Activated CD8-positive, alpha-beta memory T cell treated with anti-CD3 and anti-CD28 coated beads for 48 hours (primary cell): ENCODE measurements around the gene ZFAND2A.
"Not testable (repeated sequence)": the region's sequence is repeated elsewhere in the genome, so short reads cannot be mapped to it uniquely, and the experiment has no call there.

Experiments
- DNase-seq, 3 experiments: peaks; one replicate each; pipeline ENCODE4 v3.0.0-alpha.2; 2020; ENCODE audit warnings: low read depth in 2 of 3, low spot score in 2 of 3

Gene ZFAND2A

GRCh38 chr7:1159891-1160669 lies at the start of gene ZFAND2A:
Gene ZFAND2A, minus strand, starts transcription at chr7:1160196. Its CDS starts 1,984 bp downstream, at chr7:1158212.
- DNase-seq = peak; percentile 96 to 100 (median 99)

- no peak for DNase-seq
These were observed 49.1 kb upstream of the ZFAND2A start for GRCh38 chr7:1209097-1209496.

GRCh38 chr7:1205742-1206141 lies 45.7 kb upstream of the ZFAND2A start:
- DNase-seq = not testable (repeated sequence)

GRCh38 chr7:1204460-1205140 lies 44.6 kb upstream of the ZFAND2A start:
- no peak for DNase-seq

- DNase-seq = not testable (repeated sequence)
These were observed 42.9 kb upstream of the ZFAND2A start for GRCh38 chr7:1202914-1203313.

GRCh38 chr7:1201916-1202315 lies 41.9 kb upstream of the ZFAND2A start:
- DNase-seq = no peak

GRCh38 chr7:1200045-1200444 lies 40.0 kb upstream of the ZFAND2A start:
- DNase-seq = no peak

GRCh38 chr7:1197997-1198625 lies 38.1 kb upstream of the ZFAND2A start:
- no peak for DNase-seq

GRCh38 chr7:1196950-1197349 lies 37.0 kb upstream of the ZFAND2A start:
- DNase-seq = no peak

- not testable (repeated sequence) for DNase-seq
These were observed 36.4 kb upstream of the ZFAND2A start for GRCh38 chr7:1196441-1196840.

GRCh38 chr7:1193593-1194424 lies 33.8 kb upstream of the ZFAND2A start:
- DNase-seq = no peak

GRCh38 chr7:1192171-1192676 lies 32.2 kb upstream of the ZFAND2A start:
- no peak for DNase-seq

- no peak for DNase-seq
These were observed 30.2 kb upstream of the ZFAND2A start for GRCh38 chr7:1189986-1190772.

GRCh38 chr7:1188720-1189294 lies 28.8 kb upstream of the ZFAND2A start:
- DNase-seq = no peak

GRCh38 chr7:1187127-1187526 lies 27.1 kb upstream of the ZFAND2A start:
- no peak for DNase-seq

- DNase-seq = no peak
These were observed 21.6 kb upstream of the ZFAND2A start for GRCh38 chr7:1181640-1182039.

- no peak for DNase-seq
These were observed 21.0 kb upstream of the ZFAND2A start for GRCh38 chr7:1181031-1181430.

- DNase-seq = peak; percentile 49 to 95 (median 83)
These were observed 16.9 kb upstream of the ZFAND2A start for GRCh38 chr7:1176891-1177373.

- DNase-seq = peak; percentile 65 to 98 (median 98)
These were observed 16.2 kb upstream of the ZFAND2A start for GRCh38 chr7:1175967-1176851.
